GM12892 (cell line): ENCODE results near the gene SOX8.

Source experiments
- POLR2AphosphoS5 ChIP-seq: IDR thresholded peaks from 2 replicates; pipeline ENCODE4 v1.6.1; 2011; ENCODE audit warnings: low read depth, low read length, control low read depth
- TAF1 ChIP-seq: IDR thresholded peaks from 2 replicates; pipeline ENCODE4 v1.6.1; 2011; ENCODE audit warnings: low read depth, mild to moderate bottlenecking, control low read depth, low read length, borderline replicate concordance

DNA sequence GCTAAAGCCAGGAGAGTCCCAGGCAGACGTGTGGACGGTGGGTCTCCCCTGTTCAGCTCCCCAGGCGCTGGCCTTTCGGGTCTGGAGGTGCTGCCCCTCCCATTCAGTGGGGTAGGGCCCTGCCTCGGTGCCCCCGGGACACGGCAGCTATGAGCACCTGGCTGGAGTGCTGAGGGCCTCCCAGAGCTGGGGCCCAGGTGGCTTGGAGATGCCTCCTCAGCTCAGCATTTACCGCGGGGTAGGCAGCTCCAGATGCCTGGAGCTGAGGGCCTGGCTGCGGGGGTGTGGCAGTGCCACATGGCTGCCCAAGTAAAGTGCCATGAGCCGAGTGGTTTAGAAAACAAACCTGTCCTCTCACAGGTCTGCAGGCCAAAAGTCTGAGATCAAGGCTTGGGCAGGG is 19.5 kb downstream of the SOX8 start:
- TF ChIP-seq POLR2AphosphoS5 (no peak), TAF1 (no peak)
